Sigmoid colon (tissue), 7 donors: ENCODE data around the gene NCKAP5. TPM values are rescaled to one million over a fixed set of nuclear protein-coding genes. Genes with fewer than 3 reads are reported as not detected.

ENCODE experiments used
- DNase-seq: peaks from one replicate; pipeline ENCODE4 v3.0.0-alpha.2; 2019
- H3K27ac ChIP-seq, 4 donors: fragments of 200-600 bp; sonication (generic); one replicate each; pipeline ENCODE4 v1.5.1; 2016 to 2019; ENCODE audit warnings: mild to moderate bottlenecking in 1 of 4
- H3K27me3 ChIP-seq, 3 donors: fragments of 200-600 bp; sonication (generic); one replicate each; pipeline ENCODE4 v1.5.1; 2019; ENCODE audit warnings: mild to moderate bottlenecking in 1 of 3
- H3K36me3 ChIP-seq, 4 donors: fragments of 200-600 bp; sonication (generic); one replicate each; pipeline ENCODE4 v1.5.1; 2016 to 2019
- H3K4me1 ChIP-seq, 4 donors: fragments of 200-600 bp; sonication (generic); one replicate each; pipeline ENCODE4 v1.5.1; 2017 to 2019
- H3K4me3 ChIP-seq, 4 donors: fragments of 200-600 bp; sonication (generic); one replicate each; pipeline ENCODE4 v1.5.1; 2017 to 2019; ENCODE audit warnings: mild to moderate bottlenecking in 2 of 4, moderate library complexity in 1 of 4
- H3K9me3 ChIP-seq, 4 donors: fragments of 200-600 bp in 3 of 4; sonication (generic) in 3 of 4; one replicate each; pipeline versions ENCODE4 v1.5.1 to v1.6.1; 2013 to 2019
- EP300 ChIP-seq, 4 donors: sonication (generic); formaldehyde crosslinking; IDR thresholded peaks; one replicate each; pipeline ENCODE4 v1.6.1; 2017; ENCODE audit warnings: antibody characterized with exemption in 4 of 4
- POLR2A ChIP-seq, 2 donors: fragments of 450-650 bp; IDR thresholded peaks; one replicate each; pipeline ENCODE4 v1.6.1; 2016; ENCODE audit warnings: antibody characterized with exemption in 2 of 2, mild to moderate bottlenecking in 2 of 2, moderate library complexity in 2 of 2
- POLR2AphosphoS5 ChIP-seq, 4 donors: sonication (generic); formaldehyde crosslinking; IDR thresholded peaks; one replicate each; pipeline ENCODE4 v1.6.1; 2017; ENCODE audit warnings: antibody characterized with exemption in 4 of 4
- WGBS, 2 donors: extraction: QIAGEN DNeasy Blood & Tissue Kit; methylation state at CpG; one replicate each; pipeline ENCODE4 v1.1.7; 2013; 5-methylcytosine and 5-hydroxymethylcytosine counted together
- intact Hi-C: fragments of 100-400 bp; cut with DNase I; formaldehyde crosslinking; loops from one replicate; pipeline ENCODE4 v1.15.1; 2023
- polyA plus RNA-seq, 3 donors: library from polyadenylated mRNA; stranded (reverse); fragments of 200-250 nt; gene quantifications; one replicate each; pipeline ENCODE4 v1.2.3, GENCODE V29; 2013
- small RNA-seq, 3 donors: library from RNA; depleted of rRNA; stranded (forward); fragments of <200 nt; gene quantifications; one replicate each; pipeline ENCODE3, GENCODE V24; 2016
- total RNA-seq, 4 donors: library from RNA; depleted of rRNA; stranded (reverse); fragments of >200 nt; gene quantifications; one replicate each; pipeline ENCODE4 v1.1.0, GENCODE V29; 2016
- TF ChIP-seq, protein P1 (sequence below), 4 experiments: fragments of 450-650 bp in 3 of 4; fragments of 200-600 bp in 1 of 4; IDR thresholded peaks; one replicate each; pipeline ENCODE4 v1.5.1; 2016 to 2019; ENCODE audit warnings: antibody characterized with exemption in 4 of 4, mild to moderate bottlenecking in 3 of 4, moderate library complexity in 2 of 4
- donor health status: healthy with polysubstance abuse.
- donor health status: Bipolar disorder and iron deficiency.
- donor health status: healthy.

NCKAP5 gene
- total and polyA plus RNA-seq, 7 donors, result under 0.01 to 3.7 (median 0.60) TPM

GRCh38 chr2:132636346-132636745, 931.9 kb downstream of the NCKAP5 start:
- TF ChIP-seq EP300 (IDR thresholded peaks at IDR 0.05), result no peak
- intact Hi-C loops, result no loop called here
- 14 to 32% methylated on average over 1 of the region's 1 CpG for WGBS, 2 donors
- H3K4me1 ChIP-seq, result peaks cover 0 to 33% (median 27%) of the 10 kb centered on the region in 4 donors
- H3K4me3 ChIP-seq, result no peak overlapping the region
- no peaks in the 10 kb centered on the region for H3K36me3 ChIP-seq
- no peaks in the 10 kb centered on the region for H3K27me3 ChIP-seq
- H3K27ac ChIP-seq, result no peak overlapping the region
- no peaks in the 10 kb centered on the region for H3K9me3 ChIP-seq
- no peak for DNase-seq

GRCh38 chr2:132633635-132634034, 934.6 kb downstream of the NCKAP5 start:
- Histone ChIP-seq H3K4me1 (peaks cover 0 to 33% (median 29%) of the 10 kb centered on the region in 4 donors), H3K4me3 (no peak overlapping the region), H3K27ac (no peak overlapping the region), H3K9me3 (no peaks in the 10 kb centered on the region), H3K36me3 (no peaks in the 10 kb centered on the region), H3K27me3 (no peaks in the 10 kb centered on the region)
- WGBS, 2 donors, result 94 to 95% methylated on average over 2 of the region's 2 CpGs
- DNase-seq, result no peak
- intact Hi-C loops, result no loop called here
- TF ChIP-seq, protein P1, sequence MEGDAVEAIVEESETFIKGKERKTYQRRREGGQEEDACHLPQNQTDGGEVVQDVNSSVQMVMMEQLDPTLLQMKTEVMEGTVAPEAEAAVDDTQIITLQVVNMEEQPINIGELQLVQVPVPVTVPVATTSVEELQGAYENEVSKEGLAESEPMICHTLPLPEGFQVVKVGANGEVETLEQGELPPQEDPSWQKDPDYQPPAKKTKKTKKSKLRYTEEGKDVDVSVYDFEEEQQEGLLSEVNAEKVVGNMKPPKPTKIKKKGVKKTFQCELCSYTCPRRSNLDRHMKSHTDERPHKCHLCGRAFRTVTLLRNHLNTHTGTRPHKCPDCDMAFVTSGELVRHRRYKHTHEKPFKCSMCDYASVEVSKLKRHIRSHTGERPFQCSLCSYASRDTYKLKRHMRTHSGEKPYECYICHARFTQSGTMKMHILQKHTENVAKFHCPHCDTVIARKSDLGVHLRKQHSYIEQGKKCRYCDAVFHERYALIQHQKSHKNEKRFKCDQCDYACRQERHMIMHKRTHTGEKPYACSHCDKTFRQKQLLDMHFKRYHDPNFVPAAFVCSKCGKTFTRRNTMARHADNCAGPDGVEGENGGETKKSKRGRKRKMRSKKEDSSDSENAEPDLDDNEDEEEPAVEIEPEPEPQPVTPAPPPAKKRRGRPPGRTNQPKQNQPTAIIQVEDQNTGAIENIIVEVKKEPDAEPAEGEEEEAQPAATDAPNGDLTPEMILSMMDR (IDR thresholded peaks at IDR 0.05), result no peak
- TF ChIP-seq POLR2AphosphoS5 (IDR thresholded peaks at IDR 0.05), result no peak
- no peak for TF ChIP-seq POLR2A (IDR thresholded peaks at IDR 0.05)
- no peak for TF ChIP-seq EP300 (IDR thresholded peaks at IDR 0.05)

- no peaks in the 10 kb centered on the region for H3K9me3 ChIP-seq
- peak in 3 of 4 donors; percentile 12 to 60 (median 44) for TF ChIP-seq POLR2AphosphoS5 (IDR thresholded peaks at IDR 0.05)
- TF ChIP-seq POLR2A (IDR thresholded peaks at IDR 0.05), result no peak
- TF ChIP-seq EP300 (IDR thresholded peaks at IDR 0.05), result no peak
- TF ChIP-seq, protein P1 (IDR thresholded peaks at IDR 0.05), result no peak
- intact Hi-C loops, result no loop called here
- H3K4me1 ChIP-seq, result peaks cover 0 to 30% (median 29%) of the 10 kb centered on the region in 4 donors
- H3K36me3 ChIP-seq, result no peaks in the 10 kb centered on the region
- WGBS, 2 donors, result 24 to 56% methylated on average over 6 of the region's 6 CpGs
- H3K27me3 ChIP-seq, result no peaks in the 10 kb centered on the region
- no peak for DNase-seq
- peak overlapping the region in 3 of 4 donors; percentile 22 to 58 (median 26) for H3K27ac ChIP-seq
- H3K4me3 ChIP-seq, result no peak overlapping the region
These were observed 936.1 kb downstream of the NCKAP5 start for GRCh38 chr2:132632000-132632649.

- no peak for TF ChIP-seq POLR2AphosphoS5 (IDR thresholded peaks at IDR 0.05)
- 82 to 83% methylated on average over 3 of the region's 3 CpGs for WGBS, 2 donors
- H3K36me3 ChIP-seq, result no peaks in the 10 kb centered on the region
- H3K4me3 ChIP-seq, result no peak overlapping the region
- H3K27ac ChIP-seq, result no peak overlapping the region
- no peaks in the 10 kb centered on the region for H3K9me3 ChIP-seq
- intact Hi-C loops, result no loop called here
- no peak for DNase-seq
- peaks cover 0 to 14% (median 11%) of the 10 kb centered on the region in 4 donors for H3K4me1 ChIP-seq
- no peaks in the 10 kb centered on the region for H3K27me3 ChIP-seq
These were observed 940.7 kb downstream of the NCKAP5 start for GRCh38 chr2:132627536-132627935.

DNA sequence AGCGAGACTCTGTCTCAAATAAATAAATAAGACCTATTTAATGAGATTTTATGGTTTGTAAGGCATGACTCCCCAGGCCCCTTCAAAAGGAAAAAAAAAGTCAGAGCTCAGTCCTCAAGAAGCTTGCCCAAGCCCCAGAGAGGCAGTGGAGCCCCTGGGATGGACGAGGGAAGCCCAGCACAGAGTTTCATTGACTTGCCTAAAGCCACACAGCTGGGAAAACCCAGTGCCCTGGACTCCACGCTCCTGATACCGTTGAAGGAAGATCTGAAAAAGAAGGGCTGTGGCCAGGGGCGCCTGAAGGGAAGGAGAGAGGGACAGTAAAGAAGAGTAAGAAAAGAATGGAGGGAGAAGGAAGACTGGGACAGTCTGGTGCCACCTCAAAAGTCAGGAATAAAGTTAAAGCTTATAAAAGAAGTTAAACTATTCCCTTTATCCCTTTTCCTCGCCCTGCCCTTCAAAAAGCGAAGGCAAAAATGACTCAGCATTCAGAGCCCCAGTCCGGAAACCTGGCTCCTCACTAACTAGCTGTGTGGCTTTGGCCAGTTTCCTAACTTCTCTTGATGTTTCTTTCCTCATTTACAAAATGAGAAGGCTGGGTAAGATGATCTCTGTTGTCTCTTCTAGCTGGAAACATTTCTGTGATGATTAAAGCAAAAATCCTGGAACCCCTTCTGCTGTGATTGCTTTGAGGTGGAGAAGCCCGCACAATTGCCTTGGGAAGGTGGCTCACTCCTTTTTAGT, 945.0 kb downstream of the NCKAP5 start:
- intact Hi-C loops, result no loop called here

More for the DNA sequence above, 945.0 kb downstream of the NCKAP5 start:
- Histone ChIP-seq H3K4me1 (no peaks in the 10 kb centered on the region), H3K9me3 (no peaks in the 10 kb centered on the region), H3K27ac (no peak overlapping the region), H3K4me3 (no peak overlapping the region), H3K36me3 (no peaks in the 10 kb centered on the region), H3K27me3 (no peaks in the 10 kb centered on the region)
- TF ChIP-seq, protein P1 (IDR thresholded peaks at IDR 0.05), result no peak
- TF ChIP-seq POLR2AphosphoS5 (IDR thresholded peaks at IDR 0.05), result no peak
- no peak for DNase-seq
- 75 to 78% methylated on average over 9 of the region's 9 CpGs for WGBS, 2 donors

Small RNA genes within 50 kb of the gene (small RNA-seq; reads per million reads assigned to genes)
- gene AC016909.1 (0 reads per million in 3 donors), gene RN7SKP154 (0 reads per million in 3 donors), gene RNU6-579P (0 reads per million in 3 donors)
